PC-3 (cell line): ENCODE measurements around the gene VPS54. TPM values are rescaled to one million over a fixed set of nuclear protein-coding genes. Genes with fewer than 3 reads are reported as not detected.

Experiments
- ATAC-seq: fragments of 200-7000 bp; cut with Tn5 transposase; 2 replicates; pipeline ENCODE4 v1.9.1; 2020; ENCODE audit warnings: mild to moderate bottlenecking, moderate library complexity
- BruUV-seq: library from RNA; stranded (reverse); fragments of 400-500 nt; replicated peaks from 2 replicates; lab custom pipeline; 2021; lab: Mats Ljungman, UMichigan
- CTCF ChIA-PET: fragments of 300-600 bp; sonication (Branson Sonifier 250); formaldehyde crosslinking; loops from one replicate; lab custom pipeline; 2022; ENCODE audit warnings: antibody characterized with exemption; lab: Charles Lee
- POLR2A ChIA-PET: fragments of 300-600 bp; sonication (Branson Sonifier 250); formaldehyde crosslinking; loops from one replicate; lab custom pipeline; 2022; ENCODE audit warnings: antibody characterized with exemption; ENCODE audit not compliant: unreplicated experiment; lab: Charles Lee
- DNase-seq: peaks from one replicate; pipeline ENCODE4 v3.0.0-alpha.2; 2015
- H2AFZ ChIP-seq: fragments of 300-600 bp; sonication (generic); 2 replicates; pipeline ENCODE4 v1.6.0; 2016; ENCODE audit warnings: antibody characterized with exemption, low read length
- H3F3A ChIP-seq: fragments of 300-600 bp; sonication (generic); one replicate; pipeline ENCODE4 v1.6.0; 2017; ENCODE audit warnings: antibody characterized with exemption, low read length, control low read depth, mild to moderate bottlenecking; ENCODE audit not compliant: unreplicated experiment
- H3K27ac ChIP-seq: fragments of 300-600 bp; sonication (generic); 2 replicates; pipeline ENCODE4 v1.5.1; 2016; ENCODE audit warnings: mild to moderate bottlenecking, low read length
- H3K27me3 ChIP-seq: fragments of 300-600 bp; sonication (generic); 2 replicates; pipeline ENCODE4 v1.6.1; 2016; ENCODE audit warnings: low read length, mixed read lengths
- H3K36me3 ChIP-seq: fragments of 300-600 bp; sonication (generic); 2 replicates; pipeline ENCODE4 v1.6.1; 2016; ENCODE audit warnings: low read depth, mixed run types, low read length, mixed read lengths
- H3K4me1 ChIP-seq: fragments of 300-600 bp; sonication (generic); 2 replicates; pipeline ENCODE4 v1.5.1; 2016; ENCODE audit warnings: low read length; ENCODE audit not compliant: insufficient read depth
- H3K4me2 ChIP-seq: fragments of 300-600 bp; sonication (generic); 2 replicates; pipeline ENCODE4 v1.6.0; 2016; ENCODE audit warnings: low read length
- H3K4me3 ChIP-seq: fragments of 300-600 bp; sonication (generic); 2 replicates; pipeline ENCODE4 v1.5.1; 2016; ENCODE audit warnings: mild to moderate bottlenecking, low read length, mixed read lengths
- H3K79me2 ChIP-seq: fragments of 300-600 bp; sonication (generic); 2 replicates; pipeline ENCODE4 v1.6.1; 2017; ENCODE audit warnings: low read length, mixed read lengths
- H3K9ac ChIP-seq: fragments of 300-600 bp; sonication (generic); 2 replicates; pipeline ENCODE4 v1.6.0; 2016; ENCODE audit warnings: mild to moderate bottlenecking, low read length
- H3K9me2 ChIP-seq: fragments of 300-600 bp; sonication (generic); replicated peaks from 2 replicates; pipeline ENCODE4 v1.6.1; 2016; ENCODE audit warnings: mixed run types, low read length, mixed read lengths
- H3K9me3 ChIP-seq: fragments of 300-600 bp; sonication (generic); 2 replicates; pipeline ENCODE4 v1.6.1; 2016; ENCODE audit warnings: low read length, mixed read lengths
- H4K20me1 ChIP-seq: fragments of 300-600 bp; sonication (generic); 2 replicates; pipeline ENCODE4 v1.6.1; 2016; ENCODE audit warnings: low read length, mixed read lengths
- EZH2 ChIP-seq: fragments of 300-600 bp; sonication (generic); IDR thresholded peaks from one replicate; pipeline ENCODE4 v1.6.1; 2017; ENCODE audit warnings: antibody characterized with exemption, mild to moderate bottlenecking, low read length; ENCODE audit not compliant: unreplicated experiment
- EZH2phosphoT487 ChIP-seq: fragments of 300-600 bp; sonication (generic); IDR thresholded peaks from 2 replicates; pipeline ENCODE4 v1.6.1; 2018; ENCODE audit warnings: mild to moderate bottlenecking, antibody characterized with exemption, low read length, borderline replicate concordance
- intact Hi-C: fragments of 100-400 bp; cut with micrococcal nuclease; formaldehyde crosslinking; loops from 2 replicates; pipeline ENCODE4 v1.9.0; 2023
- total RNA-seq: library from RNA; depleted of rRNA; stranded (reverse); fragments of >200 nt; gene quantifications from 2 replicates; pipeline ENCODE4 v1.2.3, GENCODE V29; 2014
- TF ChIP-seq, protein P1 (sequence below): fragments of 300-600 bp; sonication (generic); conservative IDR thresholded peaks from 2 replicates; pipeline ENCODE4 v1.5.1; 2017; ENCODE audit warnings: antibody characterized with exemption, low read depth, mild to moderate bottlenecking, low read length

Gene VPS54
- total RNA-seq, 1 experiment from 2014 or later = 17.9 TPM

DNA sequence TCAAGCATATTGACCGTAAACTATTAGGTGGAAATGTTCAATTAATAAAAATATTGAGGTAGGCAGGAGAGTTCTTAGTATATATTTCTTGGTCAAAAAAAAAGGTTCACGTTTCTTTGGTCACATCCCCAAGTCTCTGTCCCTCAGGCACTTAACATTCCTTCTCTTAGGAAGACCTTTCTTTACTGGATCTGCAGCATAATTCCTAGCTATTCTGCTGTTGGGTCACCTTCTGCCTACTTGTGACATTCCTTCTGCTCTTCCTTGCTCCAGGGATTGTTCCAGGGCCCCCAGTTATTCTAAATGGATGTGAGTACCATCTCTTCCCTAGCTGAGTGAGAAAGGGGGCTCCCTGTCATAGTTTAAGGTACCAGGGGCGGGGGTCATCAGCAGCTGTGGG, 173.4 kb downstream of the VPS54 start:
- ChIA-PET CTCF (no interaction called here), POLR2A (no interaction called here)
- no peak for ATAC-seq
- H3K9me2 ChIP-seq = no peaks in the 10 kb centered on the region
- no peak overlapping the region for H3K4me2 ChIP-seq
- H3K36me3 ChIP-seq = no peaks in the 10 kb centered on the region
- intact Hi-C loops = loop anchor here (1.0 kb wide), 1 partner anchor 46 kb away; no protein-coding TSS in a partner anchor
- no peak overlapping the region for H3K27ac ChIP-seq
- H3K9me3 ChIP-seq = no peaks in the 10 kb centered on the region
- no peak for DNase-seq
- H3K4me3 ChIP-seq = no peak overlapping the region
- H3K27me3 ChIP-seq = no peaks in the 10 kb centered on the region
- no peak overlapping the region for H2AFZ ChIP-seq
- TF ChIP-seq EZH2 (no peak), EZH2phosphoT487 (no peak)
- TF ChIP-seq, protein P1, sequence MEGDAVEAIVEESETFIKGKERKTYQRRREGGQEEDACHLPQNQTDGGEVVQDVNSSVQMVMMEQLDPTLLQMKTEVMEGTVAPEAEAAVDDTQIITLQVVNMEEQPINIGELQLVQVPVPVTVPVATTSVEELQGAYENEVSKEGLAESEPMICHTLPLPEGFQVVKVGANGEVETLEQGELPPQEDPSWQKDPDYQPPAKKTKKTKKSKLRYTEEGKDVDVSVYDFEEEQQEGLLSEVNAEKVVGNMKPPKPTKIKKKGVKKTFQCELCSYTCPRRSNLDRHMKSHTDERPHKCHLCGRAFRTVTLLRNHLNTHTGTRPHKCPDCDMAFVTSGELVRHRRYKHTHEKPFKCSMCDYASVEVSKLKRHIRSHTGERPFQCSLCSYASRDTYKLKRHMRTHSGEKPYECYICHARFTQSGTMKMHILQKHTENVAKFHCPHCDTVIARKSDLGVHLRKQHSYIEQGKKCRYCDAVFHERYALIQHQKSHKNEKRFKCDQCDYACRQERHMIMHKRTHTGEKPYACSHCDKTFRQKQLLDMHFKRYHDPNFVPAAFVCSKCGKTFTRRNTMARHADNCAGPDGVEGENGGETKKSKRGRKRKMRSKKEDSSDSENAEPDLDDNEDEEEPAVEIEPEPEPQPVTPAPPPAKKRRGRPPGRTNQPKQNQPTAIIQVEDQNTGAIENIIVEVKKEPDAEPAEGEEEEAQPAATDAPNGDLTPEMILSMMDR = no peak
- H3K9ac ChIP-seq = no peak overlapping the region
- 0 out of 2 replicates have a peak, but pooled peaks cover 7% of the 10 kb centered on the region for H4K20me1 ChIP-seq
- H3F3A ChIP-seq = no peaks in the 10 kb centered on the region
- BruUV-seq = no TSS peak
- H3K79me2 ChIP-seq = peaks cover 90% of the 10 kb centered on the region
- peaks cover 27% of the 10 kb centered on the region for H3K4me1 ChIP-seq

DNA sequence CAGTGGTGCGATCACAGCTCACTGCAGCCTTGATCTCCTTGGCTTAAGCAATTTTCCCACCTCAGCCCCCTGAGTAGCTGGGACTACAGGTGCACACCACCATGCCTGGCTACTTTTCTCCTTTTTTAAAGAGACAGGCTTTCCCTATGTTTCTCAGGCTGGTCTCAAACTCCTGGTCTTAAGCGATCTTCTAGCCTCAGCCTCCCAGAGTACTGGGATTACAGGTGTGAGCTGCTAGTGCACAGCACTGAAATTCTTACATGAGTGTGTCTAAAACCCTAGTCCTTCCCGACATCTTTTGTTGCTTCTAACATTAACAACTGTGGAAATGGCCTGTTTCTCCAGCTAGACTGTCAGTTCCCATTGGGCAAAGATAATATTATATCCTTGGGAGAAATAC, 174.6 kb downstream of the VPS54 start:
- no peaks in the 10 kb centered on the region for H4K20me1 ChIP-seq
- intact Hi-C loops = no loop called here
- H3K9ac ChIP-seq = no peak overlapping the region
- peaks cover 78% of the 10 kb centered on the region for H3K79me2 ChIP-seq
- H3K4me1 ChIP-seq = peaks cover 27% of the 10 kb centered on the region
- H3K4me2 ChIP-seq = no peak overlapping the region
- ChIA-PET CTCF (no interaction called here), POLR2A (no interaction called here)
- no peaks in the 10 kb centered on the region for H3K9me3 ChIP-seq
- TF ChIP-seq, protein P1 = no peak
- TF ChIP-seq EZH2 = no peak
- H3K9me2 ChIP-seq = no peaks in the 10 kb centered on the region
- no peak overlapping the region for H3K27ac ChIP-seq
- H3K27me3 ChIP-seq = no peaks in the 10 kb centered on the region
- no TSS peak for BruUV-seq
- no peak overlapping the region for H3K4me3 ChIP-seq
- no peaks in the 10 kb centered on the region for H3F3A ChIP-seq
- DNase-seq (no peak), ATAC-seq (no peak)
- no peaks in the 10 kb centered on the region for H3K36me3 ChIP-seq
- H2AFZ ChIP-seq = no peak overlapping the region

DNA sequence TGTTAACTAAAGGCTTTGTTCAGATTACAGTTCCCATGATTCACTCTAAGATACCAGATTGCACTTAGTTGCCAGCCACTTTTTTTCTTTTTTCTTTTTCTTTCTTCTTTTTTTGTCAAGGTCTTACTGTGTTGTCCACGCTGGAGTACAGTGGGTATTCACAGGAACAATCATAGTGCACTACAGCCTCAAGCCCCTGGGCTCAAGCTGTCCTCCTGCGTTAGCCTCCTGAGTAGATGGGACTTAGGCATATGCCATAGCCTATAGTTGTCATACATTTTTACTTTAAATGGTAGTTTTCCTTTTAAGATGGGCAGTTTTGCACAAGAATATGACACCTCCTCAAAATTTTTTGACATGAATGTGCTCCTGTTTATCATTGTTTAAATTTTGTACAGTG, 175.4 kb downstream of the VPS54 start:
- CTCF ChIA-PET = no interaction called here
- Histone ChIP-seq H3K36me3 (no peaks in the 10 kb centered on the region), H4K20me1 (no peaks in the 10 kb centered on the region), H3F3A (no peaks in the 10 kb centered on the region), H3K4me3 (peak overlapping the region; percentile 86; the same call in 1 of the 2 replicates), H3K27ac (no peak overlapping the region), H3K4me2 (peak overlapping the region; percentile 87), H3K9me2 (no peaks in the 10 kb centered on the region), H3K79me2 (peaks cover 69% of the 10 kb centered on the region), H3K4me1 (peaks cover 24% of the 10 kb centered on the region), H3K9me3 (no peaks in the 10 kb centered on the region), H2AFZ (no peak overlapping the region), H3K27me3 (no peaks in the 10 kb centered on the region), H3K9ac (no peak overlapping the region)
- DNase-seq (no peak), ATAC-seq (no peak)
- POLR2A ChIA-PET = no interaction called here
- TF ChIP-seq EZH2phosphoT487 (no peak), EZH2 (no peak)
- TF ChIP-seq, protein P1 = no peak
- intact Hi-C loops = no loop called here
- no TSS peak for BruUV-seq
